Measurements from ENCODE around the gene PNMA1.

PNMA1 gene

DNA sequence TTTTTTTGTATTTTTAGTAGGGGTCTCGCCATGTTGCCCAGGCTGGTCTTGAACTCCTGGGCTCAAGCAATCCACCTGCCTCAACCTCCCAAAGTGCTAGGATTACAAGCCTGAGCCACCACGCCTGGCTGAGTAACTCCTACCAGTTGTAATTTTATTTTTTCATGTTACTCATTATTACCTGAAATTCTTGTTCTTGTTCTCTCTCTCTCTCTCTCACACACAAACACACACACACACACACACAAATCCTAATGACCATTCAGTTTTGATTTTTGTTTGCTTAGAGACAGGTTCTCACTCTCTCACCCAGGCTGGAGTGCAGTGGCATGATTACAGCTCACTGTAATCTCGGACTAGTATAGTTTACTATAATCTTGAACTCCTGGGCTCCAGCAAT, 39.2 kb downstream of the PNMA1 start:
- H3K4me3 ChIP-seq (ENCODE audit: severe bottlenecking): no peak overlapping the region
- no peaks in the 10 kb centered on the region for H3K9me3 ChIP-seq (ENCODE audit: severe bottlenecking)
- peaks cover 16% of the 10 kb centered on the region; the same call in 1 of the 2 replicates for H3K36me3 ChIP-seq (ENCODE audit: low read depth)
- ATAC-seq (ENCODE audit: low read depth) (no peak), DNase-seq (ENCODE audit: low spot score) (no peak)
- TF ChIP-seq, protein P1, sequence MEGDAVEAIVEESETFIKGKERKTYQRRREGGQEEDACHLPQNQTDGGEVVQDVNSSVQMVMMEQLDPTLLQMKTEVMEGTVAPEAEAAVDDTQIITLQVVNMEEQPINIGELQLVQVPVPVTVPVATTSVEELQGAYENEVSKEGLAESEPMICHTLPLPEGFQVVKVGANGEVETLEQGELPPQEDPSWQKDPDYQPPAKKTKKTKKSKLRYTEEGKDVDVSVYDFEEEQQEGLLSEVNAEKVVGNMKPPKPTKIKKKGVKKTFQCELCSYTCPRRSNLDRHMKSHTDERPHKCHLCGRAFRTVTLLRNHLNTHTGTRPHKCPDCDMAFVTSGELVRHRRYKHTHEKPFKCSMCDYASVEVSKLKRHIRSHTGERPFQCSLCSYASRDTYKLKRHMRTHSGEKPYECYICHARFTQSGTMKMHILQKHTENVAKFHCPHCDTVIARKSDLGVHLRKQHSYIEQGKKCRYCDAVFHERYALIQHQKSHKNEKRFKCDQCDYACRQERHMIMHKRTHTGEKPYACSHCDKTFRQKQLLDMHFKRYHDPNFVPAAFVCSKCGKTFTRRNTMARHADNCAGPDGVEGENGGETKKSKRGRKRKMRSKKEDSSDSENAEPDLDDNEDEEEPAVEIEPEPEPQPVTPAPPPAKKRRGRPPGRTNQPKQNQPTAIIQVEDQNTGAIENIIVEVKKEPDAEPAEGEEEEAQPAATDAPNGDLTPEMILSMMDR (IDR thresholded peaks at IDR 0.05; ENCODE audit: poor library complexity, severe bottlenecking): no peak
- H3K4me1 ChIP-seq (ENCODE audit: insufficient read depth, poor library complexity, severe bottlenecking): no peaks in the 10 kb centered on the region
- H3K27me3 ChIP-seq (ENCODE audit: insufficient read depth, poor library complexity, severe bottlenecking): no peaks in the 10 kb centered on the region
- H3K27ac ChIP-seq (ENCODE audit: poor library complexity, severe bottlenecking): no peak overlapping the region

DNA sequence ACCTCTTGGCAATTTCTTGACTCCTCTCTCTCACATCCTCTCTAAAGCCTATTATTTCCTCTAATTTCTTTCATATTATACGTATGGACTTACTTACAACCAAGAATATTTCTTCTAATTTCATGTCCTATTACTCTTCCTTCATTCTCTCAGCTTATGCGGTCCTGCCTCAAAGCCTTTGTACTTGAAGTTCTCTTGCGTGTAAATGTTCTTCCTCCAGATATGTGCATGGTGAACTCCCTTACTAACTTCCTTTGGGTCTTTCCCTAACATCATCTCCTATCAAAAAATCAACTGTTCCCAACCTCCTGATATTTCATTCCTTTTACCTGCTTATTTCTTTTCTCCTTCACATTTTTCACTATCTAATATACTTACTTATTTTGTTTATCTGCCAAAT, 46.3 kb downstream of the PNMA1 start:
- ATAC-seq (ENCODE audit: low read depth): no peak
- no peak for DNase-seq (ENCODE audit: low spot score)

DNA sequence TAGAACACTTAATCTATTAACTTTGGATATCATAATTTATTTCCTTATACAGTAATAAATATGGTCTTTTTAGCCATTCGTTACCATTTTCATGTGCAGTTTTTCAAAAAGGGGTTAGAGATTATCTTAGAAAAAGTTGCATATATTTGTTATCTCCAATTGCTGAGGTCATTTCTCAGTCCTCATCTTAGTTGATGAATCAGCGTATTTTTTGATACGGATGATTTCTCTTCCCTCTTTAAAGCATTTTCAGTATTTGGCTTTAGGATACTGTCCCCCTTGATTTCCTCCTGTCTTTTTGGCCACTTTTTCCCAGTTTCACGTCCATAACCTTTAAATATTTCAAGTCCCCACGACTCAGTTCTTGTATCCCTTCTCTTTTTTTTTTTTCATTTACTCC, 47.6 kb downstream of the PNMA1 start:
- no peak for DNase-seq (ENCODE audit: low spot score)
- H3K4me1 ChIP-seq (ENCODE audit: insufficient read depth, poor library complexity, severe bottlenecking): peaks cover 11% of the 10 kb centered on the region
- TF ChIP-seq, protein P1 (IDR thresholded peaks at IDR 0.05; ENCODE audit: poor library complexity, severe bottlenecking): no peak

More for the DNA sequence above, 46.3 kb downstream of the PNMA1 start:
- H3K27me3 ChIP-seq (ENCODE audit: insufficient read depth, poor library complexity, severe bottlenecking): no peaks in the 10 kb centered on the region
- H3K4me3 ChIP-seq (ENCODE audit: severe bottlenecking): no peak overlapping the region
- H3K36me3 ChIP-seq (ENCODE audit: low read depth): peaks cover 35% of the 10 kb centered on the region; the same call in 1 of the 2 replicates
- no peaks in the 10 kb centered on the region for H3K9me3 ChIP-seq (ENCODE audit: severe bottlenecking)
- peaks cover 2% of the 10 kb centered on the region for H3K4me1 ChIP-seq (ENCODE audit: insufficient read depth, poor library complexity, severe bottlenecking)
- TF ChIP-seq, protein P1 (IDR thresholded peaks at IDR 0.05; ENCODE audit: poor library complexity, severe bottlenecking): no peak
- H3K27ac ChIP-seq (ENCODE audit: poor library complexity, severe bottlenecking): no peak overlapping the region

DNA sequence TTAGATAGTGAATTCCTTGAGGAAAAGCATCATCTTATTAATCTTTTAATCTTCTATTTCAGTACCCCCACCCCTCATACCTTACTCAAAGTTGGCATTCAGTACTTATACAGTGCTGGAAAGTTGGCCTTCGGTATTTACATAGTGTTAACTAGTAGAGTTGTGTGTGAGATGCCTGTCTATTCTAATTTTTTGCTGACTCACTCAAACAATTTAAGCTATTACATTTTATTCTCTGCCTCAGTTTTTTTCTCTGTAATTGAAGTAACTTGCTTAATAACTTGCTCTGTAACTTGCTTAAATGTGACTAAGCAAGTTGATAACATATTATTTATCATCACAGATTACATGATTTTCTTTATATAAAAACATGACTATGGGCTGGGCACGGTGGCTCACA, 49.1 kb downstream of the PNMA1 start:
- Histone ChIP-seq H3K4me3 (ENCODE audit: severe bottlenecking) (no peak overlapping the region), H3K9me3 (ENCODE audit: severe bottlenecking) (no peaks in the 10 kb centered on the region), H3K4me1 (ENCODE audit: insufficient read depth, poor library complexity, severe bottlenecking) (peaks cover 11% of the 10 kb centered on the region), H3K27ac (ENCODE audit: poor library complexity, severe bottlenecking) (no peak overlapping the region), H3K36me3 (ENCODE audit: low read depth) (peaks cover 31% of the 10 kb centered on the region; the same call in 1 of the 2 replicates), H3K27me3 (ENCODE audit: insufficient read depth, poor library complexity, severe bottlenecking) (no peaks in the 10 kb centered on the region)
- ATAC-seq (ENCODE audit: low read depth) (no peak), DNase-seq (ENCODE audit: low spot score) (no peak)
- TF ChIP-seq, protein P1 (IDR thresholded peaks at IDR 0.05; ENCODE audit: poor library complexity, severe bottlenecking): no peak

More for the DNA sequence above, 47.6 kb downstream of the PNMA1 start:
- Histone ChIP-seq H3K36me3 (ENCODE audit: low read depth) (peaks cover 33% of the 10 kb centered on the region; the same call in 1 of the 2 replicates), H3K9me3 (ENCODE audit: severe bottlenecking) (no peaks in the 10 kb centered on the region), H3K4me3 (ENCODE audit: severe bottlenecking) (no peak overlapping the region), H3K27me3 (ENCODE audit: insufficient read depth, poor library complexity, severe bottlenecking) (no peaks in the 10 kb centered on the region), H3K27ac (ENCODE audit: poor library complexity, severe bottlenecking) (no peak overlapping the region)
- no peak for ATAC-seq (ENCODE audit: low read depth)

DNA sequence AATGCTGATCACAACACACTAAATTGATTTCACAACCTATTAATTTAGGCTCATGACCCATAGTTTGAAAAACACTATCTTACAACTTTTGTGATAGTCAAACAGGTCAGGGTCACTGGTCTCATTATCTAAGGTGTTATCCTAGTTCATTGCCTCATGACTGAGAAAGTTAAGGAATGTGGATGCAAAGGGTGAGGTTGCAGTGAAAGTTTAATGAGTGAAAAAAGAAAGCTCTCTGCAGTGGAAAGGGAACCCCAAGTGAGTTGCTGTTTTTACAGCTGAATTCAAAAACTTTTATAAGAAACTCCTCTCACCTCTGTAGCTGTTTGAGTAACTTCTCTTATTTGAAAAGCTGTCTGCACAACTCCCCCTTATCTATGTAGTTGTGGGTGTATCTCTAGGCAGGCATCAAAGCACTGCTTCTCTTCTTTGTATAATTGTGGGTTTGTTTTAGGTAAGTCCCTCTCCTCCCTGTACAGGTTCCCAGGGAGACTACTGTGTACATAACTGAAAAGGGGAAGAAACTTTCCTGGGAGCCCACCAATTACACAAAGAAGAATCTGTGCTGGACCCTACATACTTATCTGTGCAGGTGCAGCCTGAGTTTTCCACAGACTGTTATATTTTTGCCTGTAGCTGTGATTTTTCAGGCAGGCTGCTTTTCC, 50.5 kb downstream of the PNMA1 start:
- Histone ChIP-seq H3K27me3 (ENCODE audit: insufficient read depth, poor library complexity, severe bottlenecking) (no peaks in the 10 kb centered on the region), H3K27ac (ENCODE audit: poor library complexity, severe bottlenecking) (peak overlapping the region; percentile 45), H3K9me3 (ENCODE audit: severe bottlenecking) (no peaks in the 10 kb centered on the region), H3K4me3 (ENCODE audit: severe bottlenecking) (no peak overlapping the region), H3K36me3 (ENCODE audit: low read depth) (peaks cover 31% of the 10 kb centered on the region), H3K4me1 (ENCODE audit: insufficient read depth, poor library complexity, severe bottlenecking) (peaks cover 11% of the 10 kb centered on the region)
- no peak for DNase-seq (ENCODE audit: low spot score)
- no peak for ATAC-seq (ENCODE audit: low read depth)
- TF ChIP-seq, protein P1 (IDR thresholded peaks at IDR 0.05; ENCODE audit: poor library complexity, severe bottlenecking): no peak
